ENCODE measurements around the gene TCF4.
A peak's percentile ranks its signal among the peaks of the same experiment; 100 is the strongest.

TCF4 gene

DNA sequence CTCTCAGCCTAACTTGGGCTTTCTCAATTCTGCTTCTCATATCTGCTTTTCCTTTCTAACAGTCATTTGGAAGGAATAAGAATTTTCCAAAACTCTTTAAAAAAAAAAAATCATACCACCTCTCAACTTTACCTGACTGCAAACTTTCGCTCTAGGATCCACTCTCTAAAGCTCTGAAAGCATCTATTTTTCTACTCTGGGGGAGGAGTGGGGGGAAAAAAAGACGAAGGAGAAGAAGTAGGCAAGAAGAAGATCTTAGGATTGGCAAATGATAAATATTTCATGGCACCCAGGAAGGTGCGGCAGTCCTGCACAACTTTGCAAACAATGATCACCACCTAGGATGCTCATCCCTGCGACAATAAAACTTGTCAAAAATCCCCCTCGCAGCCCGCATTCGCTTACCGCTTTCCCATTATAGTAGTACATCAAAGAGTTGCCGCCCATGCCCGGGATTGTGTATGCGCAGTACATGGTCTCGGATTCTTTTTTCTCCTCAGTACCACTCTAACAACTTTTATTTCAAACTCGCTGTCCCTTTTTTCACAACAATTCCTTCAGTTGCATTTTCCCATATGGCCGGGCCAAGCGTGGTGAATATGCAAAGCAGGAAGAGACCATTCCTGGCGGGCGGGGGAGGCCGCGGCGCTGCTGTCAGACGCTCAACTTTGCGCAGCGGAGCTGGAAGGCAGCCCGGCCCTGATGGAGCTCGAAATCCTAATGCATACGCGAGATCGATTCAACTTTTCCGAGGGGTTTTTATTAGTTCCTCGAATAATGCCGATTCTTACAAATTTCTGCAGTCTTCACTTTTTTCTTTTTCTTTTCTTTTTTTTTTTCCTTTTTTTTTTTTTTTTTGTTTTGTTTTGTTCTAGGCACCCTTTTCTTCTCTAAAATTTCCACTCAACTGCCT, 266.5 kb downstream of the TCF4 start:
- peak in 2 of 3 experiments; percentile 1 to 30 for DNase-seq (ENCODE audit: low read depth in 3 of 3)

DNA sequence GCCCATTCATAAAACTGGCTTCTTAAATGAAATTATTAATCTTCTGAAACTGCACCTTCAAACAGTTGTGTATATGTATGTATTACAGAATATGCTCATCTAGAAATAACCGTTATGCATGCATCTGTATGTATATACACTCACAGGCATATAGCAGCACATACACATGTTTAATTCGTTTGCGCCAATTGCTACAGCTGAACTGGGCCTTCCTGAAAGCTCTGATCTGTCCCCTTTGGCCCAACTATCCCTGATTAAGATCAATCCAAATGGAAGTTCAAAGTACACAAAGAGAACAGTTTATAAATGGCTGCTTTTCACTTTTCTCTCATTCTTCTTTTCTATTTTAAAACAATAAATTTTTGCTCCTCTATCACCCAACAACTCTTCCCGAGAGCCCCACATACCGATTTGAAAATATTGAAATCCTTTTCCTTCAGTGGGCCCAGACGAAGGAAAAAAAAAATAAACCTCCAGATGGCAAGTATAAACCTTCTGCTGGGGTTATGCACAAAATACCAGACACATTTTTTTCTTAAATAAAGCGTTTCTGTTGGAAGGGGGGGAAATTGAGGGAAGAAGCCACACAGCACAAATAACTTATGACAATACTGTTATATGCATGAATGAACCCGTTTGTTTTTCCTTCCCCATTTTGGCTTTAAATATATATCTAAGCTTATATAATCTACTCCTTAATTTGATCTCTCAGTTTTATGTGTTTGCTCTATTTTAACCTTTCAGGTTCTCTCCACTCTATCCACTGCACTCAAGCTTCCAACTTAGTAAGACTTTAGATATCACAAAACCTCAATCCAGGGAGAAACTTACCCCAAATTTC, 267.3 kb downstream of the TCF4 start:
- no peak for DNase-seq (ENCODE audit: low read depth in 3 of 3)

DNA sequence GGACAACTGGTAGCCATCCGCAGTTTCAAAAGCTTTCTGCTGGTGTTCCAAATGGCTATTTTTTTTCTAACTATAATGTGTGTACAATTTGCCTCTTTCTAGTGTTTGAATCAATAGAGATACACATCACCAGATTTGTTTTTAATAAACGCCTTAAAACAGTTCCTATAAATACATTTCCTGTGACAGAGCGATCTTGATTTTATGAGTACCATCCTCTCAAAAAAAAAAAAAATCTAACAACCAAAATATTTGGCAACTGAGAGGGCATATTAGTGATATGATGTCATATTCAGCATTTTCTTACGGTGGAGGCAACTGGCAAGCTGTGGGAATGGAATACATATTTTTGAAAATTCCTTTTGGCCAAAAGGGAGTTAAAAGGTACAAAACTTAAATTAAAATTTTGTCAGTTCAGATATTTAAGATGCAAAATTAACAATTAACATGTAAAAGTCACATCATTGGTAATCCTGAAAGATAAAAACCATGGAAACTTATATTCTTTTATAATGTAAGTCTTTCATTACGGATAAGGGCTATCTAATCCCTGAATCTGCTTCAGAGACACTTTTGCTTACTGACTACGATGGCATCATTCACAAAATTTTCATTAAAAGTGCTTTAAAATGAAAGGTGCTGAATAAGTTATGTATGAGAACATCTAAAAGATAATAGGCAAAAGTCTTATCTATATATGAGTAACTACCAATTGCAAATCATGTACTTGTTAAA, 268.4 kb downstream of the TCF4 start:
- DNase-seq (ENCODE audit: low read depth in 3 of 3), result no peak

DNA sequence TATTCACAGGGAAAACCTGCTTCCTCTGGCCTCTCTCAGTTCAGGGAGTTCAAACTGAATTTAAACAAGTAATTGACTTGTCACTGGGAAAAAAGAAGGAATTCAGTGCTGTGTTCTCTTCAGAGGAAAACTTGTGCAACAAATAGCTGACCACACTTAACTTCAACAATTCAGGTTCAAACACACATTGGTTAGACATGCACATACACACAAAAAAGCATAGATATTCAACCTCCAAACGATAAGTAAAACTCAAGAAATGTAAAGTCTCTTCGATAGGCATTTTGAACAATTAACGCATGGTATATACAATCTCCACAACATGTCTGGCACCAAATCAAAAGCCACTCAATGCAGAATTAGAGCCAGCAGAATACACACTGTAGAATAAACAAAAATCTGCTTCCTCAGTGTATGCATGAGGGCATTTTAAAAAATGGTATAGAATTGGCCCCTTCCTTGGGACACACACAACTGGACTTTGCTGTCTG, 269.0 kb downstream of the TCF4 start:
- no peak for DNase-seq (ENCODE audit: low read depth in 3 of 3)

DNA sequence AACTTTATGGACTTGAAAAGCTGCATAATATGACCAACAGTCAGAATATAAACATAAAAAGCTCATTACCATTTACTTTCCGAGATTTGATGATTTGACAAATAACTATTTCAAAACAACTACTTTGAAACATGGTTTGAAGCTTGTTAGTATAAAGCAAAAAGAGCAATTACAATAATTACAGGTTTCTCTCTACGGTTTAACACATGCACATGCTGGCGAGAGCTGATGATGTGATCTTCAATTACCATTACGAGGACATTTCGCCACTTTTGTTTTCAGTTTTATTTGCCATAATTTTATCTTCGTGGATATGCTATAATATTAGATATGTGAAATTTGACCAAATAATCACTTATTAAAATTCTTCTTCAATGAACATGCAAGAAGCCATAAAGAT, 270.1 kb downstream of the TCF4 start:
- DNase-seq (ENCODE audit: low read depth in 3 of 3), result no peak

DNA sequence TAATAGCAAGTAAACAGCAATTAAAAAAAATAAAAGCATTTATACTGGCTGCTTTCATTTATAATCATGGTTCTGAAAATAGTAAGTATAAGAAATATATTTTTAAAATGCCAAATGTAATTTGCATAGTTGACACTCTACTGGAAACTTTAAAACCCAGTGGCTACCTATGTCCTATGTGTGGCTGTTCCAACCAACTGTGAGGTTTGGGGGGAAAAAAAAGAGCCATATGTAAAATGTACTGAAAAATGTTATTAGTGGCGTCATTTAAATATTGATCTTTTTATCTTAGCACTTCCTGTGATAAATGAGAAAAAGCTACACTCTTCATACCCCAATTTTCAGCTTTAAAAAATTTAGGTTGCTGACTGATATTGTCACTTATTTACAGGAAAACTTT, 270.7 kb downstream of the TCF4 start:
- no peak for DNase-seq (ENCODE audit: low read depth in 3 of 3)

DNA sequence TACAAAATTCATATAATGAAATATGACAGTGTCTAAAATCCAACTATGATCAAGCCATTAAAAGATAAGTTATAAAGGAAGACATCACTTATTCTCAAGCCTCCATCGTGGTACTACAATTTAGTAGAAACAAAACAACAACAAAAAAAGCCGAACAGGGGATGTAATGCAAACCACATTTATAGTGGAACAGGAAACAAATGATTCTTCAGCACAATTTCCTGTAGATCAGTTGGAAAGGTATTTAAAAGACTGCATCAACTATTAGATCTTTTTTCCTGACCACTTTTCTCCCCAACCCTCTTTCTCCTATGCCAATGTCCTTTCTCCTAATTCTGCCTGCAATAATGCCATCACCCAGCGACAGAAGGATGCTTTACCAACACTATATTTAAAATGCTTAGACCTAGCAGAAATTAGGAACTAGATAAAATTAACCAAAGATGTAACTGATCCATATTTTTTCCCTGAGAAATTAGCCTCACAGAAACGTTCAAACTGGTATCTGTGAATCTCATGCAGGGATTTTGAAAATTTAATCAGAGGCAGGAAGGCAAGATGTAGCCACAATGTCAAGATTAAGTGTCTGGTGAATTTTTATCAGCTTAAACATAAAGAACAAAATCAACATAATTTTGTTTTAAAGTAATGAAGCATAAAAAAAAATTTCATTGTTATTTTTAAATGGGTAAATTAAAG, 271.4 kb downstream of the TCF4 start:
- DNase-seq (ENCODE audit: low read depth in 3 of 3), result no peak

DNA sequence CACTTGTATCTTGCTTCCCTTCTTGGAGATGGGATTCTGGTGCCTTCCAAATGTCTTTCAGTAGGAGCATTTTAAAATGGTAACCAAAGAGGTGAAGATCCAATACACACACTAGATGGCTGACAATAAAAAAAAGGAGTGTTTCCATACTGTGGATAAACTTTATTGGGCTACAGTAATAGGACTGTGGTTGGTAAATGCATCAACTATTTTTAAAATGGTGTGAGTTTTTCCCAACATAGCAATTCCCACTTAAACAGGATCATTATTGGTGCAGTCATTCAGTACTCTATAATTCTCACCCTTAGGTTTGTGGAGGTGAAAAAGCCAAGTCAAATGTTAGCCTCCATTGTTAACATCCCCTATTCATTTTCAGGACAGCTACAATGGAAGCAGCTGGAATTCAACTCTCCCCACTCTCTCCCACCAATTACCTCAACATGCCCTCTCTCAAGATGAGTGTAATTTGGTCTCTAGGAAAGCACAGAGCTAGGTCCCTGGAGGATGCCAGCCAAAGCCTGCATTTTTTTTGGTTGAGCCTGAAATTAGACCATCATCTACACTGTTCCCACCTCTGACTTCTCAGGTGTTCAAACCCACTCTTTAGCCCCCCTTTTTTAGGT, 273.3 kb downstream of the TCF4 start:
- DNase-seq (ENCODE audit: low read depth in 3 of 3), result no peak

DNA sequence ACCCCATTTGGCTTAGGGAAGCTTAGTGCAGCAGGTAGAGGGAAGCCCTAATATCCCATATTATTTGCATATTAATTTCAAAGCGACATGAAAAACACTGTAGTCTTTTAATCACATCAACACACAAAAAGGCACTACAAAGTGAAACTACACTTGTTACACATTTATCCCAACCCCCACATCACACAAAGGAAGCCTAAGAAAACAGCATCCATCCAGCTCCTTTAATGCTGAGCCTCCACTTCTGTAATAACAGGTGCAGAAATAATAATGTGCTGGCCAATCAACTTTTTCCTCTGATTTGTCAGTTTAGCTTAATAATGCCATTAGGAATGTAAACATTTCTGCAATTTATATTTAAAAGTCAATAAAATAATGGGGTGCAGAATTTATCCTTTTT, 274.0 kb downstream of the TCF4 start:
- no peak for DNase-seq (ENCODE audit: low read depth in 3 of 3)

DNA sequence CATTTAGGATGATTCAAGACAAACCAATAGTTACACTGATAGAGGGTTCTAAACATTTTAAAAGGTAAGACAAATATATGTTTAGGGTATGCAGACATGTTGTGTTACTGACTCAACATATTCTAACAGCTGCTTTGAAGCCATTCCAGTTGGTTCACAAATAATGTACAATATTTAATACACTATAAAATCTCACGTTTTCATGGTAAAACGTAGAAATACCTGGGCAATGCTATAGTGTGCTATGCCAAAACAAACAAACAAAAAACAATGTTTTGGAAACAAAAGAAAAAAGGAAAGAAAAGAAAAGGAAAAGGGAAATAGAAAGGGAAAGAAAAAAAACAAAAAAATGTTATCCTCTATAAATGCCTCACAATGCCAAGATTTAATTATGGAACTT, 277.1 kb downstream of the TCF4 start:
- DNase-seq (ENCODE audit: low read depth in 3 of 3), result no peak

DNA sequence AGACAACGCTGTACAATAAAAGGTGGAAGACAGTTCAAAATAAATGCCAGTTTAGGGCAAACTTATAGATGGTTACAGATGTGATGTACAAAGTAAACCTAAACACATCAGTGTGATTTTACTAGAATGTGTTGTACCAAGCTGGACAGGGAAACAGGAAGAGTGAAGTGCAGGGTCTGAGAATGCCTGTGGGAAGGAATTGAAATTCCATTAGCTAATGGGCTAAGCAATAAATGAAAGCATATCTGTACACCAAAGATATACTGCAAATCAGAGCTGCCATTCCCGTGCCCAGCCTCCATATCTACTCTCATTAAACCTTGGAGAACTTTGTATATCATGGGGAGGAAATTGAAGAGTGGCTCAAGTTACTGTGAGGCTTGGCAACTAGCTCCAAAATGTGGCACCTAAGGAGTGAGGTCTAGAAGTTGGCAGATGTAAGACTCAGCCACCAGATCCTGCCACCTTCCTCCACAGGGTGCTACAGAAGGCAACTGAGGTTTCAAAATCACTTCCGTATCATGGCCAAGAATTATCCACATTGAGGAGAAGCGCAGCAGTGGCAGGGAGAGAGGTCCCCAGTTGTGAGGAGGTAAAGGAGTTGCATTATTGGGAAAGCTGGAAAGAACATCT, 277.8 kb downstream of the TCF4 start:
- no peak for DNase-seq (ENCODE audit: low read depth in 3 of 3)

DNA sequence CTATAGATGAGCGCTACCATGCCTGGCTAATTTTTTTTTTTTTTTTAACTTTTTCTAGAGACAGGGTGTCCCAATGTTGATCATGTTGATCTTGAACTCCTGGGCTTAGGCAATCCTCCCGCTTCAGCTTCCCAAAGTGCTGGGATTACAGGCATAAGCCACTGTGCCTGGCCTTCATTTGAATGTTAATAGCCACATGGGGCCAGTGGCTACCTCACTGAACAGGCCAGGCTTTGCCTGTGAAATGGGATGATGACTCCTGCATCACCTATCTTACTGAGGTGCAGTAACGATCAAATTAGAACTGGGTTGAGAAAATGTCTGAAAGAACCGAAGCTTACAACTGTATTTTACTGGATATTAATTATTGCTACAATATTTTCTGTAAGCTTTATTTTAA, 278.7 kb downstream of the TCF4 start:
- no peak for DNase-seq (ENCODE audit: low read depth in 3 of 3)

DNA sequence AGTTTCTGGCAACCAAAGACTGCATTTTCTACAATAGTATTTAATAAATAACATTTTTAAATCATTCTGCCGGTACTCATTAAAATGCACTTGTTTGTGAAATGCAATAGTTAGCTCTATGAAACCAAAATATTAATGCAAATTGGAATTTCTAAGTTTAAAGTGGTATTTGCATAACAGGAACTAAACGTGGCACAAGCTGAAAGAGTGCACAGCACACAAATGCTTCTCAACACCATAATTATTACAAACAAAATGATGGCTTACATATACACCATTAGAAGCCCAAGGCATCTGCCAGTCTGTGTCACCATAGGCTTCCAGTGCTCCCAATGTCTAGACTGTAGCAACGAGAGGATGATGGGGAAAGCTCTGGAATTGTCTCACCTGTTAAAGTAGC, 280.5 kb downstream of the TCF4 start:
- no peak for DNase-seq (ENCODE audit: low read depth in 3 of 3)

DNA sequence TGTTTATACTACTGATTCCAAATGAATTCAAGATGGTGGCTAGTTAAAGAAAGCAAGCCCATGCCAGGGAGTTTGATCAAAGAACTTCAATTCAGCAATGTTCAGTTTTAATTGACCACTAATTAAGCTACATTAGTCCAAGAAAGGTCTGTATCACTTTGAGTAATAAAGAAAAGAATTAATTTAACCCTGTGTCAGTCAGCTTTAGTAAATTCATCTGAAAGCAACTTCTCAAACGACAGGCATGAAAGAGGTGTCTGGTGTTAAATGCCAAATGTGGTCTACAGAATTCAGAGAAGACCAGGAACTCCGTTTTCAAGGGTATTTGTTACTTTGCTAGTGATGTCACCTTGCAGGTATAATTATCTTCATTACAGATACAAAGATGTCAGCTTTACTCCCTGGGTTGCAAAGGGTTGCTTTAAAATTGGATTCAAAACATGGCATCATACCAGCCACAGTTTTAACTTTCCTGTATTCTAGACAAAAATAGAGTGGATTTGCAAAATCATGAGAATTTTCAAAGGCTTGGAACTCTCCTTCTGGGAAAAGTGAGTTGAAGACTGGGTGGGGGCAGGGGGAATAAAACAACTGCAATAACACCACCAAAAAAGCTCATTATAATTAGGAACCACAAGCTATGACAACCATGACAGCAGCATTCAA, 281.5 kb downstream of the TCF4 start:
- no peak for DNase-seq (ENCODE audit: low read depth in 3 of 3)

DNA sequence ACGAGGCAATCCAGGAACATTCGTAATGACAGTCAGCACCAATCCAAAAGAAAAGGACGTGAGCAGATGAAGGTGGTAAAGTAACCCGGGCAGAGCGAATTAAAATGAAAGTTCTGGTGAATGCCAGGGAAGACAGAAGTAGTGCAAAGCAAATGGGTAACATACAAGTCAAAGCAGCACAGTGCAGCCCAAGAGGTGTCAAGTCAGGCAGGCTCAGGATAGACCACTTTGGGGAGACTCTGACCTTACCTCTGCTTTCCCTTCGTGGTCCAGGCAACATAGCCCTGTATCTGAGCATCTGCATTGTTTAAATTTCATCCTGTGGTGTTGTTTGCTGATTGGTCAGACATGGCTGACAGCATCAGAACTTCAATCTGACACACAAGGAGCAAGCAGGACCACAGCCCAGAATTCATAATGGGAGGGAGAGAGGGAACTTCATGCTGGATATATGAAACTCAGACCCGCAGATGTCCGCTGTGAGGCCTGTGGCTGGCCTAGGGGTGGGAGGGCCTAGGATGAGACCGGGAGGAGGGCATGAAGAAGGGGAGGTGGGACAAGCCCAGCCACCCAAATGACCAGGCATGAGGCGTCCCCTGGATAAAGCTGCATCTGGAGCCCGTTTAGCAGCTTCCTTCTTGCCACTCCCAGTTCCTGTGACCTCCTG, 285.7 kb downstream of the TCF4 start:
- no peak for DNase-seq (ENCODE audit: low read depth in 3 of 3)

DNA sequence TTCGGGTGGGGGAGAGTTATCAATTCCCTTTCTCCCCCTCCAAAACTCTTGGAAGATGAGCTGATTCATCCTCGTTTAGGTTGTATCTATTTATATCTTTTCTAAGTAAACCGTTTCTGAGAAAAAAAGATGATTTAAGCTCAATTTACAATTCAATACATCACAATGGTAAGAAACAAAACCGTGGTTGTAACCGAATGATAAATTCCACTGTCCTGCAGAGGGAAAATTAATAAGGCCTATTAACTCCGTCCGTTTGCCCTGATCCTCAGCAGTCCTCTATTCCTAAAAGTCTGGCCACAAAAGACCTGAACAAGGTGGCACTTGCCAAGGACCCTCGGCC, 286.2 kb downstream of the TCF4 start:
- DNase-seq (ENCODE audit: low read depth in 3 of 3), result no peak

DNA sequence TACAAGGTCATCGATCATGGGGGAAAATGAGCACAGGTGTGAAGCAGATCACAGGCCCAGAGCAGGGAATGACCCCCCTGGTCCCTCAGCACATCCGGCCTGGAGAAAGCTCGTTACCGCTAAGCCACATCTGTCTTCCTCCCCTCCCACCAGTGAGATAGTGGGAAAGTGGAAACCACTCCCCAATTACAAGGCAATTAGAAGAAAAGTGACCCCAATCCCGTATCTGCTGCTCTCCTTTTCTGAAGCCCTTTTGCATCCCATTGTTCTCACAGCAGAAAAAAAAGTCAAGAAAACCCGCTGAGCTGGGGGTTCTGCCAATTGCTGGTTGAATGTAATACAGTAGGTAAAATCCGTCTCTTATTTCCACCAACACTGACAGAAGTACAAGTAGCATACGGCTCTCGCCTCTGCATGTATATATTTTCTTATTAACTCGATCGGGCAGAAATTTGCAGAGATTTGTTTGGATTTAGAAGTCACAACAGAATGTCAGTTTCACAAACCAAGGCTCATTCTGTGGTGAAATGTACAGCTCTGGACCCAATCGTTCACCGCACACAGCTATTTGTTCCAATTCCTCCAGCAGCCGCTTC, 287.0 kb downstream of the TCF4 start:
- DNase-seq (ENCODE audit: low read depth in 3 of 3), result no peak

DNA sequence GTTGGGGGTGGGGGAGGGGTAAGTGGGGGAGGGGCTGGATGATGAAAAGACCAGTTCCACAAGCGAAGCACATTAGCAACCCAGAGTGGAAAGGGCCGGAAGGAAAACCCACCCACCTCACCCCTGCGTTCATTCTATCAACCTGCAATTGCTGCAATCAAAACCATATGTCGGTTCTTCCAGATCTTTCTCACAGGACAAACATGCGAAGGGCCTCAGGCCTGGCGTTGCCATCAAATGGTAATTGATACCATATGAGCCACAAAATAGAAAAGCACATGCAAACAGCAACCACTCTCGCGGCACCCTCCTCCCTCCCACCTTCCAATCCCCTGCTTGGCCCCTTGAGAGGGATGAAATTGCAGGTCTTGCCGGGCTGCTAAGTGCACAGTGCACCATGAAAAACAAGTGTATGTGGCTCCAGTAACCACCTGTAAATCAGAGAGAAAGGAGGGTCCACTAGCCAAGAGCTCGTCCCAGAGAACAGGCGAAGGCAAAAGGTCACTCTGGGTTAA, 287.5 kb downstream of the TCF4 start:
- no peak for DNase-seq (ENCODE audit: low read depth in 3 of 3)

DNA sequence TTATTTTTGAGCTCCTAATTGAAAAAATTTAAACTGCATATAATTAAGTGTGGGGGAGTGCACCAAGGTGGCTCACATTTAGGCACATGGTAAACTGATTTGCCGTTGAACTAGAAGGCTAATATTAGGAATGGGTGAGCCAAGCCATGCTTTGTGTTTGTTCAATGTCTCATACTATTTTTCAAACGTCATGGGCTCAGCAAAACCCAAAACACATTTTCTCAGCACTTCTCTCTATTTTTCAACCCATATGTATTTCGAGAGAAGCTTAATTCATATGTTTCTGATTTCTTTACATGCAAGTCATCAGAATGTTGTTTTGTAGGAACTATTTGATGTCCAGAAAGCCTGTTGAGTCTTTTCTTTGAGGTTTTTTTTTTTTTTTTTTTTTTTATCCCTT, 291.2 kb downstream of the TCF4 start:
- DNase-seq (ENCODE audit: low read depth in 3 of 3), result no peak
